Gastroesophageal sphincter (tissue), 4 donors: Measurements from ENCODE around the gene PES1. TPM values are rescaled to one million over a fixed set of nuclear protein-coding genes. Genes with fewer than 3 reads are reported as not detected.
"Not testable (repeated sequence)": the region's sequence is repeated elsewhere in the genome, so short reads cannot be mapped to it uniquely, and the experiment has no call there.

Source experiments
- ATAC-seq: fragments of 150-250 bp; one replicate; pipeline ENCODE4 v1.9.1; 2016; ENCODE audit warnings: mild to moderate bottlenecking, moderate library complexity
- H3K27ac ChIP-seq, 4 donors: fragments of 200-600 bp; sonication (generic) in 3 of 4; 1 replicate in 3 of 4; 2 replicates in 1 of 4; pipeline ENCODE4 v1.5.1; 2016 to 2019
- H3K27me3 ChIP-seq: fragments of 200-600 bp; sonication (generic); one replicate; pipeline ENCODE4 v1.5.1; 2019
- H3K36me3 ChIP-seq, 2 donors: fragments of 200-600 bp; sonication (generic); one replicate each; pipeline ENCODE4 v1.5.1; 2019; ENCODE audit warnings: control low read depth in 1 of 2
- H3K4me1 ChIP-seq, 3 donors: fragments of 200-600 bp; sonication (generic); 1 replicate in 2 of 3; 2 replicates in 1 of 3; pipeline ENCODE4 v1.5.1; 2016 to 2019; ENCODE audit warnings: control low read depth in 2 of 3
- H3K4me3 ChIP-seq, 2 donors: fragments of 200-600 bp; sonication (generic); one replicate each; pipeline ENCODE4 v1.5.1; 2019; ENCODE audit warnings: mild to moderate bottlenecking in 1 of 2, moderate library complexity in 1 of 2
- H3K9me3 ChIP-seq, 3 donors: fragments of 200-600 bp; sonication (generic); one replicate each; pipeline ENCODE4 v1.5.1; 2017 to 2019; ENCODE audit warnings: control low read depth in 2 of 3
- EP300 ChIP-seq: sonication (generic); formaldehyde crosslinking; IDR thresholded peaks from one replicate; pipeline ENCODE4 v1.6.1; 2017; ENCODE audit warnings: antibody characterized with exemption, mild to moderate bottlenecking
- POLR2A ChIP-seq, 2 donors: fragments of 450-650 bp; IDR thresholded peaks; one replicate each; pipeline ENCODE4 v1.6.1; 2017; ENCODE audit warnings: antibody characterized with exemption in 2 of 2, mild to moderate bottlenecking in 2 of 2, moderate library complexity in 1 of 2
- POLR2AphosphoS5 ChIP-seq: sonication (generic); formaldehyde crosslinking; IDR thresholded peaks from one replicate; pipeline ENCODE4 v1.6.1; 2017; ENCODE audit warnings: antibody characterized with exemption
- WGBS, 2 donors: methylation state at CpG; one replicate each; pipeline ENCODE4 v1.1.5; 2018; ENCODE audit warnings: low coverage in 1 of 2; 5-methylcytosine and 5-hydroxymethylcytosine counted together
- total RNA-seq, 4 donors: library from RNA; depleted of rRNA; stranded (reverse); fragments of >200 nt; gene quantifications; one replicate each; pipeline ENCODE4 v1.1.0, GENCODE V29; 2016
- TF ChIP-seq, protein P1 (sequence below), 4 experiments: fragments of 200-600 bp in 2 of 4; fragments of 450-650 bp in 2 of 4; sonication (generic) in 1 of 4; IDR thresholded peaks; one replicate each; pipeline ENCODE4 v1.5.1; 2017 to 2019; ENCODE audit warnings: antibody characterized with exemption in 4 of 4, mild to moderate bottlenecking in 2 of 4, moderate library complexity in 2 of 4

The PES1 gene
- total RNA-seq, 4 donors from 2014 or later = 35.5 to 48.9 (median 39.8) TPM

DNA sequence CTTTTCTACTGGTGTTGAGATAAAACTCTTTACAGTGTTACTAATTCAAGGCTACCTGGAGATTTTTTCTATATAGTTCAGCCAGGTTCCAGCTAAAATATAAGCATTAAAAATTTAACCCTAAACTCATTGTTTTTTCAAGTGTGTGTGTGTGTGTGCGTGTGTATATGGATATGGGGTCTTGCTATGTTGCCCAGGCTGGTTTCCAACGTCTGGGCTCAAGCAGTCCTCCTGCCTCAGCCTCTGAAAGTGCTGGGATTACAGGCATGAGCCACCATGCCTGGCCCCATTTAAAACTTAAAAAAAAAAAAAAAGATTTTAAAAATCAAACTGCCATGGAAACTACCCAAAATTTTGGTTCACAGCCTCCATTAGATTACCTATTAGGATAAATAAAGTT lies 4.5 kb upstream of the PES1 start:
- Histone ChIP-seq H3K36me3 (no peaks in the 10 kb centered on the region), H3K27ac (no peak overlapping the region), H3K9me3 (no peaks in the 10 kb centered on the region), H3K4me3 (no peak overlapping the region), H3K4me1 (peaks cover 0 to 7% (median 0%) of the 10 kb centered on the region in 3 donors), H3K27me3 (peaks cover 13% of the 10 kb centered on the region)
- no peak for ATAC-seq
- TF ChIP-seq POLR2A (IDR thresholded peaks at IDR 0.05) = no peak
- no peak for TF ChIP-seq EP300
- TF ChIP-seq, protein P1, sequence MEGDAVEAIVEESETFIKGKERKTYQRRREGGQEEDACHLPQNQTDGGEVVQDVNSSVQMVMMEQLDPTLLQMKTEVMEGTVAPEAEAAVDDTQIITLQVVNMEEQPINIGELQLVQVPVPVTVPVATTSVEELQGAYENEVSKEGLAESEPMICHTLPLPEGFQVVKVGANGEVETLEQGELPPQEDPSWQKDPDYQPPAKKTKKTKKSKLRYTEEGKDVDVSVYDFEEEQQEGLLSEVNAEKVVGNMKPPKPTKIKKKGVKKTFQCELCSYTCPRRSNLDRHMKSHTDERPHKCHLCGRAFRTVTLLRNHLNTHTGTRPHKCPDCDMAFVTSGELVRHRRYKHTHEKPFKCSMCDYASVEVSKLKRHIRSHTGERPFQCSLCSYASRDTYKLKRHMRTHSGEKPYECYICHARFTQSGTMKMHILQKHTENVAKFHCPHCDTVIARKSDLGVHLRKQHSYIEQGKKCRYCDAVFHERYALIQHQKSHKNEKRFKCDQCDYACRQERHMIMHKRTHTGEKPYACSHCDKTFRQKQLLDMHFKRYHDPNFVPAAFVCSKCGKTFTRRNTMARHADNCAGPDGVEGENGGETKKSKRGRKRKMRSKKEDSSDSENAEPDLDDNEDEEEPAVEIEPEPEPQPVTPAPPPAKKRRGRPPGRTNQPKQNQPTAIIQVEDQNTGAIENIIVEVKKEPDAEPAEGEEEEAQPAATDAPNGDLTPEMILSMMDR (IDR thresholded peaks at IDR 0.05) = no peak
- TF ChIP-seq POLR2AphosphoS5 = no peak
- WGBS, 2 donors = 15 to 50% methylated on average over 2 of the region's 2 CpGs

GRCh38 chr22:30592360-30592713 lies 627 bp upstream of the PES1 start:
- Histone ChIP-seq H3K4me1 (peaks cover 5 to 27% (median 10%) of the 10 kb centered on the region in 3 donors), H3K4me3 (peak overlapping the region; percentile 32 to 66), H3K27me3 (peaks cover 13% of the 10 kb centered on the region), H3K27ac (peak overlapping the region in 3 of 4 donors; percentile 0 to 79 (median 79)), H3K36me3 (peaks cover 3 to 23% of the 10 kb centered on the region in 2 donors)
- TF ChIP-seq, protein P1 (IDR thresholded peaks at IDR 0.05) = peak in 1 of 4 experiments; percentile 9
- 62 to 80% methylated on average over 4 to 7 of the region's 18 CpGs for WGBS, 2 donors
- not testable (repeated sequence) for ATAC-seq, H3K9me3 ChIP-seq

- H3K9me3 ChIP-seq = no peaks in the 10 kb centered on the region
- H3K4me3 ChIP-seq = peak overlapping the region; percentile 57 to 66
- TF ChIP-seq POLR2AphosphoS5 (no peak), POLR2A (IDR thresholded peaks at IDR 0.05) (no peak), EP300 (no peak)
- TF ChIP-seq, protein P1 (IDR thresholded peaks at IDR 0.05) = no peak
- peaks cover 5 to 27% (median 10%) of the 10 kb centered on the region in 3 donors for H3K4me1 ChIP-seq
- WGBS, 2 donors = 2 to 3% methylated on average over 14 of the region's 14 CpGs
- peak overlapping the region in 3 of 4 donors; percentile 79 to 80 (median 79) for H3K27ac ChIP-seq
- peaks cover 7% of the 10 kb centered on the region for H3K27me3 ChIP-seq
- peaks cover 4 to 35% of the 10 kb centered on the region in 2 donors for H3K36me3 ChIP-seq
- ATAC-seq = no peak
Observed at GRCh38 chr22:30591191-30591587, 521 bp downstream of the PES1 start.

DNA sequence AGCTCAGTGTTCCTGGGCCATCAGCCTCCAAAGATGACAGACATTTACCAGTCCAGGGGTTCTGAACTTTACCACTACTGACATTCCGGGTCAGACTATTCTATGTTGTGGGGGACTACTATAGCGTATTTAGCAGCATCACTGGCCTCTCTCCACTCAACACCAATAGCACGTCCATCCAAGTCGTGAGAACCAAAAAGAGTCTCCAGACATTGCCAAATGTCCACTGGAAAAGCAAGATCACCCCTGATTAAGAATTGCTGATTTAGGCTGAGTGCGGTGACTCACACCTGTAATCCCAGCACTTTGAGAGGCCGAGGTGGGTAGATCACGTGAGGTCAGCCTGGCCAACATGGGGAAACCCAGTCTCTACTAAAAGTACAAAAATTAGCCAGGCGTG lies 5.3 kb downstream of the PES1 start:
- Histone ChIP-seq H3K27ac (no peak overlapping the region), H3K27me3 (no peaks in the 10 kb centered on the region), H3K4me3 (no peak overlapping the region), H3K9me3 (no peaks in the 10 kb centered on the region), H3K36me3 (peaks cover 4 to 83% of the 10 kb centered on the region in 2 donors), H3K4me1 (peaks cover 5 to 21% (median 10%) of the 10 kb centered on the region in 3 donors)
- TF ChIP-seq POLR2AphosphoS5 = no peak
- TF ChIP-seq, protein P1 (IDR thresholded peaks at IDR 0.05) = no peak
- TF ChIP-seq EP300 = no peak
- TF ChIP-seq POLR2A (IDR thresholded peaks at IDR 0.05) = no peak
- ATAC-seq = no peak
- WGBS, 2 donors = 90 to 100% methylated on average over 5 to 8 of the region's 8 CpGs

GRCh38 chr22:30584441-30584840 lies 7.3 kb downstream of the PES1 start:
- peaks cover 0 to 3% (median 0%) of the 10 kb centered on the region in 3 donors for H3K4me1 ChIP-seq
- no peak for ATAC-seq
- H3K36me3 ChIP-seq = peaks cover 4 to 100% of the 10 kb centered on the region in 2 donors
- no peak overlapping the region for H3K4me3 ChIP-seq
- no peaks in the 10 kb centered on the region for H3K27me3 ChIP-seq
- no peaks in the 10 kb centered on the region for H3K9me3 ChIP-seq
- H3K27ac ChIP-seq = no peak overlapping the region
- 98% methylated on average over 8 of the region's 15 CpGs; no CpG with 5 or more reads in 1 of the 2 donors for WGBS, 2 donors
- no peak for TF ChIP-seq EP300
- TF ChIP-seq, protein P1 (IDR thresholded peaks at IDR 0.05) = no peak
- TF ChIP-seq POLR2A (IDR thresholded peaks at IDR 0.05) = no peak
- no peak for TF ChIP-seq POLR2AphosphoS5
